DOHH2 (cell line): ENCODE measurements around the gene DOCK11.
A peak's percentile ranks its signal among the peaks of the same experiment; 100 is the strongest.

ENCODE experiments used
- H3F3A ChIP-seq: fragments of 200-600 bp; sonication (generic), shearing (Covaris generic); 2 replicates; pipeline ENCODE4 v1.6.0; 2016; ENCODE audit warnings: antibody characterized with exemption, mild to moderate bottlenecking; ENCODE audit not compliant: control insufficient read depth, insufficient read depth
- H3K27ac ChIP-seq: fragments of 200-600 bp; sonication (generic); 2 replicates; pipeline ENCODE4 v1.5.1; 2014; ENCODE audit warnings: low read depth, mild to moderate bottlenecking, low read length, moderate library complexity
- H3K27me3 ChIP-seq: fragments of 200-600 bp; sonication (generic); 2 replicates; pipeline ENCODE4 v1.6.1; 2014; ENCODE audit warnings: mild to moderate bottlenecking, low read length, mixed read lengths; ENCODE audit not compliant: control insufficient read depth
- H3K36me3 ChIP-seq: fragments of 200-600 bp; sonication (generic); 2 replicates; pipeline ENCODE4 v1.6.1; 2014; ENCODE audit warnings: mild to moderate bottlenecking, low read length, moderate library complexity, mixed read lengths; ENCODE audit not compliant: control insufficient read depth
- H3K4me1 ChIP-seq: fragments of 200-600 bp; sonication (generic); 2 replicates; pipeline ENCODE4 v1.6.1; 2014; ENCODE audit warnings: mild to moderate bottlenecking, low read length, mixed read lengths; ENCODE audit not compliant: control insufficient read depth
- H3K4me2 ChIP-seq: fragments of 200-600 bp; sonication (generic); 2 replicates; pipeline ENCODE4 v1.6.0; 2014; ENCODE audit warnings: mild to moderate bottlenecking, low read length, moderate library complexity
- H3K4me3 ChIP-seq: fragments of 200-600 bp; sonication (generic); 2 replicates; pipeline ENCODE4 v1.5.1; 2014; ENCODE audit warnings: mild to moderate bottlenecking, low read length, mixed read lengths
- H3K79me2 ChIP-seq: fragments of 200-600 bp; sonication (generic); 2 replicates; pipeline ENCODE4 v1.6.1; 2014; ENCODE audit warnings: mild to moderate bottlenecking, low read length, mixed read lengths; ENCODE audit not compliant: control insufficient read depth
- H3K9me2 ChIP-seq: fragments of 200-600 bp; sonication (generic); replicated peaks from 2 replicates; pipeline ENCODE4 v1.6.1; 2014; ENCODE audit warnings: mild to moderate bottlenecking, low read length, mixed read lengths; ENCODE audit not compliant: control insufficient read depth
- H3K9me3 ChIP-seq: fragments of 200-600 bp; sonication (generic); 2 replicates; pipeline ENCODE4 v1.6.1; 2014; ENCODE audit warnings: antibody characterized with exemption, low read length, mixed read lengths; ENCODE audit not compliant: control insufficient read depth, insufficient read depth
- H4K20me1 ChIP-seq: fragments of 200-600 bp; sonication (generic); 2 replicates; pipeline ENCODE4 v1.6.0; 2014; ENCODE audit warnings: low read depth, mild to moderate bottlenecking, antibody characterized with exemption, low read length, moderate library complexity; ENCODE audit not compliant: control insufficient read depth, insufficient read depth
- CTCF ChIP-seq: fragments of 200-600 bp; sonication (generic); IDR thresholded peaks from one replicate; pipeline ENCODE4 v1.5.1; 2014; ENCODE audit warnings: antibody characterized with exemption, mild to moderate bottlenecking, low read depth, low read length; ENCODE audit not compliant: poor library complexity, severe bottlenecking
- EZH2phosphoT487 ChIP-seq: fragments of 200-600 bp; sonication (generic); IDR thresholded peaks from 2 replicates; pipeline ENCODE4 v1.6.1; 2017; ENCODE audit warnings: borderline replicate concordance, mild to moderate bottlenecking, antibody characterized with exemption, low read length, moderate library complexity, mixed read lengths

DOCK11 gene

DNA sequence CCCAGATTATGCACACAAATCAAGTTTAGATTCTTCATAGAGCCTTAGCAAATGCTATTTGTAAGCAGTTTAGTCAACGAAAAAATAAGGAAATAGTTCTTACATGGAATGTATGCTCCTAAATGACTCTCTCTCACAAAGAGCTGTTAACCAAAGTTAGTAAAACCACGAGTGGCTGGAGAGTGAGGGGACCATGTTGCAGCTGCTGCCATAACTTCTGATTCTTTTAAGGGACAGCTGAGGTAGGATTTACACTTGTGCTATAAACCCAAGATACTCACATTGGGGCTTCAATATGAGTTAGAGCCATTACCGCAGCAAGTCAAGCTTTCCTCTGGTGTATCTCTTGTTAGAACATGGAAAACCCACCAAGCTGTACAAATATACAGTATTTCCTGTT, 2.7 kb downstream of the DOCK11 start:
- H3K4me3 ChIP-seq: peak overlapping the region; percentile 81; the same call in 1 of the 2 replicates
- H3K36me3 ChIP-seq: no peaks in the 10 kb centered on the region
- H3K79me2 ChIP-seq: peaks cover 58% of the 10 kb centered on the region
- no peaks in the 10 kb centered on the region for H3F3A ChIP-seq
- H3K27ac ChIP-seq: no peak overlapping the region
- H3K9me3 ChIP-seq: no peaks in the 10 kb centered on the region
- no peaks in the 10 kb centered on the region for H3K27me3 ChIP-seq
- H4K20me1 ChIP-seq: no peaks in the 10 kb centered on the region
- peaks cover 51% of the 10 kb centered on the region for H3K4me1 ChIP-seq
- peak overlapping the region; percentile 76 for H3K4me2 ChIP-seq
- TF ChIP-seq CTCF: no peak
- no peak for TF ChIP-seq EZH2phosphoT487
- H3K9me2 ChIP-seq: no peaks in the 10 kb centered on the region

GRCh38 chrX:118498755-118499154, 3.1 kb downstream of the DOCK11 start:
- TF ChIP-seq CTCF: no peak
- TF ChIP-seq EZH2phosphoT487: no peak
- Histone ChIP-seq H3K79me2 (peaks cover 62% of the 10 kb centered on the region), H4K20me1 (no peaks in the 10 kb centered on the region), H3K27ac (no peak overlapping the region), H3K27me3 (no peaks in the 10 kb centered on the region), H3K4me1 (peaks cover 55% of the 10 kb centered on the region), H3K4me3 (peak overlapping the region; percentile 81; the same call in 1 of the 2 replicates), H3K4me2 (peak overlapping the region; percentile 76; the same call in 1 of the 2 replicates), H3F3A (no peaks in the 10 kb centered on the region), H3K9me2 (no peaks in the 10 kb centered on the region), H3K9me3 (no peaks in the 10 kb centered on the region), H3K36me3 (no peaks in the 10 kb centered on the region)

DNA sequence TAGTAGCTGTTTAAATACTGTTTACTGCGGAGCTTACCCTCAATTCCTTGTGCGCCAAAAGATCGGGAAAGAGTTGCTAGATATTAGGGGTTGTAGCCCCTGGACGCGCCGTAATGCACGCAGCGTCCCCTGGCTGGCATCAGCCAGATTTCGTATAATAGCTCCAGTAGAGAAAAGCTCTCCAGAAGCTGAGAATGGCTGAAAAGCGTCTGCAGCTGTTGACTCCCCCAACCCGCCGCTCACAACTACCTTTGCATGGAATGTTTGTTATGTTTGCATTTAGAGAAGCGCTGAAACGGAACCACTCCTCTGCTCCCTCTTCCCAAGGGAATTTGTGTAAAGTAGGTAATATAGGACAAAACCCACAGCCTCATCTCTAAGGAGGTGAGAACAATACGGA, 3.7 kb downstream of the DOCK11 start:
- peaks cover 68% of the 10 kb centered on the region for H3K79me2 ChIP-seq
- no peaks in the 10 kb centered on the region for H4K20me1 ChIP-seq
- no peak overlapping the region for H3K27ac ChIP-seq
- no peaks in the 10 kb centered on the region for H3K9me2 ChIP-seq
- no peaks in the 10 kb centered on the region for H3K27me3 ChIP-seq
- H3K4me3 ChIP-seq: no peak overlapping the region
- H3K9me3 ChIP-seq: no peaks in the 10 kb centered on the region
- no peaks in the 10 kb centered on the region for H3K36me3 ChIP-seq
- TF ChIP-seq EZH2phosphoT487 (no peak), CTCF (no peak)
- no peaks in the 10 kb centered on the region for H3F3A ChIP-seq
- H3K4me1 ChIP-seq: peaks cover 59% of the 10 kb centered on the region
- no peak overlapping the region for H3K4me2 ChIP-seq
